ENCODE measurements around the gene HEATR5B.

HEATR5B gene

GRCh38 chr2:36966370-36967235 lies 117.6 kb downstream of the HEATR5B start, which contains the start of gene STRN:
Gene STRN, minus strand, starts transcription at chr2:36966536. Its CDS starts 73 bp downstream, at chr2:36966463.
- Histone ChIP-seq H4K20me1 (ENCODE audit: insufficient read depth) (no peaks in the 10 kb centered on the region), H3K4me3 (IDR thresholded peaks at IDR 0.05; ENCODE audit: insufficient read depth, low read depth, low read length) (peak within 1 kb of the TSS; percentile 91), H3K79me2 (ENCODE audit: insufficient read depth, low read depth) (peaks cover 13% of the 10 kb centered on the region; the same call in 1 of the 2 replicates), H3K4me1 (ENCODE audit: low read depth, poor library complexity, severe bottlenecking) (peaks cover 22% of the 10 kb centered on the region), H2AFZ (ENCODE audit: low read depth) (peak within 1 kb of the TSS; percentile 94), H3K9ac (peak within 1 kb of the TSS; percentile 75), H3K27ac (peak within 1 kb of the TSS; percentile 72), H3K27me3 (ENCODE audit: insufficient read depth, low read depth) (no peaks in the 10 kb centered on the region), H3K4me2 (peak within 1 kb of the TSS; percentile 84), H3K36me3 (ENCODE audit: insufficient read depth) (no peaks in the 10 kb centered on the region)
- TF ChIP-seq CTCF (conservative IDR thresholded peaks at IDR 0.05; ENCODE audit: low read depth, low read length), result no peak

GRCh38 chr2:36965751-36966369 lies 118.3 kb downstream of the HEATR5B start:
- no peak for TF ChIP-seq CTCF (conservative IDR thresholded peaks at IDR 0.05; ENCODE audit: low read depth, low read length)
- H3K9ac ChIP-seq, result peak overlapping the region; percentile 51; the same call in 1 of the 2 replicates
- no peaks in the 10 kb centered on the region for H3K27me3 ChIP-seq (ENCODE audit: insufficient read depth, low read depth)
- H3K4me1 ChIP-seq (ENCODE audit: low read depth, poor library complexity, severe bottlenecking), result peaks cover 22% of the 10 kb centered on the region
- H3K4me3 ChIP-seq (IDR thresholded peaks at IDR 0.05; ENCODE audit: insufficient read depth, low read depth, low read length), result peak overlapping the region; percentile 91
- H3K79me2 ChIP-seq (ENCODE audit: insufficient read depth, low read depth), result peaks cover 13% of the 10 kb centered on the region; the same call in 1 of the 2 replicates
- H3K36me3 ChIP-seq (ENCODE audit: insufficient read depth), result no peaks in the 10 kb centered on the region
- no peaks in the 10 kb centered on the region for H4K20me1 ChIP-seq (ENCODE audit: insufficient read depth)
- H3K27ac ChIP-seq, result peak overlapping the region; percentile 29; the same call in 1 of the 2 replicates
- peak overlapping the region; percentile 84 for H3K4me2 ChIP-seq
- H2AFZ ChIP-seq (ENCODE audit: low read depth), result peak overlapping the region; percentile 88

DNA sequence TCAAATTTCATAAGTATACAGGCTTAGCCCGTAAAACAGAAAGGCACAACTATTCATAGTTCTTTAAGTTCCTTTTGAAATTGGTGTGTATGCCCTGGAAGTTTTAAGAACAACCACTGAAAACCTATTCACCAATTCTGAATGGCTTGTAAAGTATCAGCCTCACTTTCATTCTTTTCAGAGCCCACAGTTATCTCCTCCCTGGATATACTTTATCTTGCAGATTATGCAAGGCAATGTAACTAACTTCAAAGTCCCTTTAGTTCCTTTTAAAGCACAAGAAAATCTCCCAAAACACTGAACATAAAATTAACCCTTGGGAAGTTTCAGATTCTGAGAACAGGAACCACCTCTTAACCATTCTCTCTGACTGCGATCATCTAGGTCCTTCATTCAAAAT lies 119.0 kb downstream of the HEATR5B start:
- no peak for TF ChIP-seq CTCF (conservative IDR thresholded peaks at IDR 0.05; ENCODE audit: low read depth, low read length)
- Histone ChIP-seq H3K4me1 (ENCODE audit: low read depth, poor library complexity, severe bottlenecking) (peaks cover 22% of the 10 kb centered on the region), H3K9ac (peak overlapping the region; percentile 51; the same call in 1 of the 2 replicates), H4K20me1 (ENCODE audit: insufficient read depth) (no peaks in the 10 kb centered on the region), H2AFZ (ENCODE audit: low read depth) (peak overlapping the region; percentile 88), H3K4me2 (peak overlapping the region; percentile 84), H3K4me3 (IDR thresholded peaks at IDR 0.05; ENCODE audit: insufficient read depth, low read depth, low read length) (peak overlapping the region; percentile 91), H3K27me3 (ENCODE audit: insufficient read depth, low read depth) (no peaks in the 10 kb centered on the region), H3K79me2 (ENCODE audit: insufficient read depth, low read depth) (peaks cover 13% of the 10 kb centered on the region; the same call in 1 of the 2 replicates), H3K27ac (no peak overlapping the region), H3K36me3 (ENCODE audit: insufficient read depth) (no peaks in the 10 kb centered on the region)

GRCh38 chr2:36964496-36965058 lies 119.6 kb downstream of the HEATR5B start:
- Histone ChIP-seq H2AFZ (ENCODE audit: low read depth) (no peak overlapping the region), H3K4me3 (IDR thresholded peaks at IDR 0.05; ENCODE audit: insufficient read depth, low read depth, low read length) (no peak overlapping the region), H4K20me1 (ENCODE audit: insufficient read depth) (no peaks in the 10 kb centered on the region), H3K9ac (no peak overlapping the region), H3K4me2 (peak overlapping the region; percentile 84; the same call in 1 of the 2 replicates), H3K79me2 (ENCODE audit: insufficient read depth, low read depth) (peaks cover 13% of the 10 kb centered on the region; the same call in 1 of the 2 replicates), H3K4me1 (ENCODE audit: low read depth, poor library complexity, severe bottlenecking) (peaks cover 23% of the 10 kb centered on the region), H3K27me3 (ENCODE audit: insufficient read depth, low read depth) (no peaks in the 10 kb centered on the region), H3K27ac (no peak overlapping the region), H3K36me3 (ENCODE audit: insufficient read depth) (no peaks in the 10 kb centered on the region)
- TF ChIP-seq CTCF (conservative IDR thresholded peaks at IDR 0.05; ENCODE audit: low read depth, low read length), result no peak
